HepG2 (cell line): Measurements from ENCODE around the gene AKT2. TPM values are rescaled to one million over a fixed set of nuclear protein-coding genes. Genes with fewer than 3 reads are reported as not detected.
A peak's percentile ranks its signal among the peaks of the same experiment; 100 is the strongest.

Experiments
- HNF1B ChIP-seq: sonication (generic); formaldehyde crosslinking; IDR thresholded peaks from 2 replicates; pipeline ENCODE4 v1.5.1; 2020; ENCODE audit warnings: mild to moderate bottlenecking, moderate library complexity, missing genetic modification reagents
- JUND ChIP-seq: sonication (generic); formaldehyde crosslinking; IDR thresholded peaks from 2 replicates; pipeline ENCODE4 v1.8.0; 2022; ENCODE audit warnings: mild to moderate bottlenecking, missing genetic modification reagents
- KLF6 ChIP-seq: IDR thresholded peaks from 2 replicates; pipeline ENCODE4 v1.8.0; 2016; ENCODE audit warnings: missing biosample characterization, missing genetic modification reagents
- NFE2 ChIP-seq: sonication (generic); formaldehyde crosslinking; IDR thresholded peaks from 2 replicates; pipeline ENCODE4 v1.4.0; 2020; ENCODE audit warnings: missing genetic modification reagents
- RARG ChIP-seq: sonication (generic); formaldehyde crosslinking; IDR thresholded peaks from 2 replicates; pipeline ENCODE4 v1.4.0; 2020; ENCODE audit warnings: low read depth, mild to moderate bottlenecking, missing genetic modification reagents
- RORA ChIP-seq: sonication (generic); formaldehyde crosslinking; IDR thresholded peaks from 2 replicates; pipeline ENCODE4 v1.5.0; 2020; ENCODE audit warnings: mild to moderate bottlenecking, missing genetic modification reagents, moderate library complexity
- ZFAT ChIP-seq: sonication (generic); formaldehyde crosslinking; conservative IDR thresholded peaks from 2 replicates; pipeline ENCODE4 v1.8.1; 2023; ENCODE audit warnings: missing genetic modification reagents, inconsistent platforms
- ZNF318 ChIP-seq: sonication (generic); formaldehyde crosslinking; IDR thresholded peaks from 2 replicates; pipeline ENCODE4 v1.4.0; 2020; ENCODE audit warnings: mild to moderate bottlenecking, missing genetic modification reagents
- ZNF749 ChIP-seq: sonication (generic); formaldehyde crosslinking; IDR thresholded peaks from 2 replicates; pipeline ENCODE4 v1.8.0; 2022; ENCODE audit warnings: mild to moderate bottlenecking, missing genetic modification reagents, moderate library complexity, borderline replicate concordance
- polyA plus RNA-seq, 8 experiments: library from polyadenylated mRNA; depleted of rRNA in 3 of 8; stranded (reverse) in 7 of 8; unstranded in 1 of 8; fragments of >200 nt; fragmentation: Illumina TruSeq in 4 of 8; extraction: Trizol in 4 of 8; gene quantifications; 2 replicates each; pipeline versions ENCODE4 v1.2.1 to v1.2.3, GENCODE V29; 2011 to 2016; ENCODE audit warnings: low read depth in 4 of 8, missing spikeins in 1 of 8, mixed read lengths in 1 of 8; ENCODE audit not compliant: insufficient read depth in 1 of 8
- total RNA-seq, 5 experiments: library from RNA; depleted of rRNA; stranded (reverse); fragments of >200 nt; fragmentation: Illumina TruSeq; extraction: Trizol; gene quantifications; 2 replicates each; pipeline ENCODE4 v1.2.3, GENCODE V29; 2016; ENCODE audit warnings: low read depth in 1 of 5
- TF ChIP-seq, protein P1 (sequence below): sonication (generic); formaldehyde crosslinking; IDR thresholded peaks from 2 replicates; pipeline ENCODE4 v1.4.0; 2020; ENCODE audit warnings: mild to moderate bottlenecking, missing genetic modification reagents
- TF ChIP-seq, protein P2 (sequence below): sonication (generic); formaldehyde crosslinking; IDR thresholded peaks from 2 replicates; pipeline ENCODE4 v1.5.0; 2020; ENCODE audit warnings: missing genetic modification reagents
- TF ChIP-seq, protein P3 (sequence below): sonication (generic); formaldehyde crosslinking; IDR thresholded peaks from 2 replicates; pipeline ENCODE4 v1.8.0; 2022; ENCODE audit warnings: mild to moderate bottlenecking, missing genetic modification reagents; ENCODE audit not compliant: insufficient replicate concordance

The AKT2 gene
- total and polyA plus RNA-seq, 2 of the 13 experiments (the other 11 are each of a cell fraction or from before 2014, with no cell fraction given) = 82.1 to 173 TPM

GRCh38 chr19:40225440-40226305, 59.5 kb downstream of the AKT2 start (continued):
- TF ChIP-seq, protein P1, sequence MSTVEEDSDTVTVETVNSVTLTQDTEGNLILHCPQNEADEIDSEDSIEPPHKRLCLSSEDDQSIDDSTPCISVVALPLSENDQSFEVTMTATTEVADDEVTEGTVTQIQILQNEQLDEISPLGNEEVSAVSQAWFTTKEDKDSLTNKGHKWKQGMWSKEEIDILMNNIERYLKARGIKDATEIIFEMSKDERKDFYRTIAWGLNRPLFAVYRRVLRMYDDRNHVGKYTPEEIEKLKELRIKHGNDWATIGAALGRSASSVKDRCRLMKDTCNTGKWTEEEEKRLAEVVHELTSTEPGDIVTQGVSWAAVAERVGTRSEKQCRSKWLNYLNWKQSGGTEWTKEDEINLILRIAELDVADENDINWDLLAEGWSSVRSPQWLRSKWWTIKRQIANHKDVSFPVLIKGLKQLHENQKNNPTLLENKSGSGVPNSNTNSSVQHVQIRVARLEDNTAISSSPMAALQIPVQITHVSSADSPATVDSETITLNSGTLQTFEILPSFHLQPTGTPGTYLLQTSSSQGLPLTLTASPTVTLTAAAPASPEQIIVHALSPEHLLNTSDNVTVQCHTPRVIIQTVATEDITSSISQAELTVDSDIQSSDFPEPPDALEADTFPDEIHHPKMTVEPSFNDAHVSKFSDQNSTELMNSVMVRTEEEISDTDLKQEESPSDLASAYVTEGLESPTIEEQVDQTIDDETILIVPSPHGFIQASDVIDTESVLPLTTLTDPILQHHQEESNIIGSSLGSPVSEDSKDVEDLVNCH = 0 out of 2 replicates have a peak, but pooled peaks have one; percentile 49
- TF ChIP-seq NFE2 (CRISPR knock-in tag) (no peak), JUND (CRISPR knock-in tag) (no peak), ZNF749 (CRISPR knock-in tag) (no peak), KLF6 (CRISPR knock-in tag) (no peak), RORA (CRISPR knock-in tag) (no peak), ZNF318 (CRISPR knock-in tag) (0 out of 2 replicates have a peak, but pooled peaks have one; percentile 14), RARG (CRISPR knock-in tag) (peak; percentile 34; the same call in 1 of the 2 replicates), HNF1B (CRISPR knock-in tag) (no peak), ZFAT (no peak)
- TF ChIP-seq, protein P2, sequence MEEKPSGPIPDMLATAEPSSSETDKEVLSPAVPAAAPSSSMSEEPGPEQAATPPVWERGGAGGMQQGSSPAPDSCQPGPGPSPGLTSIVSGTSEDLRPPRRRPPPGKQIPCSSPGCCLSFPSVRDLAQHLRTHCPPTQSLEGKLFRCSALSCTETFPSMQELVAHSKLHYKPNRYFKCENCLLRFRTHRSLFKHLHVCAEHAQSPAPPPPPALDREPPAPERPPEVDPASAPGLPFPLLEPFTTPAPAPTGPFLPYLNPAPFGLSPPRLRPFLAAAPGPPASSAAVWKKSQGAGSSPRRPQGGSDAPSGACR (CRISPR knock-in tag) = 0 out of 2 replicates have a peak, but pooled peaks have one; percentile 14
- TF ChIP-seq, protein P3, sequence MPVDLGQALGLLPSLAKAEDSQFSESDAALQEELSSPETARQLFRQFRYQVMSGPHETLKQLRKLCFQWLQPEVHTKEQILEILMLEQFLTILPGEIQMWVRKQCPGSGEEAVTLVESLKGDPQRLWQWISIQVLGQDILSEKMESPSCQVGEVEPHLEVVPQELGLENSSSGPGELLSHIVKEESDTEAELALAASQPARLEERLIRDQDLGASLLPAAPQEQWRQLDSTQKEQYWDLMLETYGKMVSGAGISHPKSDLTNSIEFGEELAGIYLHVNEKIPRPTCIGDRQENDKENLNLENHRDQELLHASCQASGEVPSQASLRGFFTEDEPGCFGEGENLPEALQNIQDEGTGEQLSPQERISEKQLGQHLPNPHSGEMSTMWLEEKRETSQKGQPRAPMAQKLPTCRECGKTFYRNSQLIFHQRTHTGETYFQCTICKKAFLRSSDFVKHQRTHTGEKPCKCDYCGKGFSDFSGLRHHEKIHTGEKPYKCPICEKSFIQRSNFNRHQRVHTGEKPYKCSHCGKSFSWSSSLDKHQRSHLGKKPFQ (CRISPR knock-in tag) = no peak
